Keratinocyte (primary cell): ENCODE data around the gene GOLGA8J.
"Not testable (repeated sequence)": the region's sequence is repeated elsewhere in the genome, so short reads cannot be mapped to it uniquely, and the experiment has no call there.

Experiments
- EZH2 ChIP-seq: IDR thresholded peaks from one replicate; pipeline ENCODE4 v1.6.1; 2012; ENCODE audit warnings: inconsistent platforms, mild to moderate bottlenecking, low read length, moderate library complexity
- TF ChIP-seq, protein P1 (sequence below), 3 experiments: IDR thresholded peaks in 1 of 3; conservative IDR thresholded peaks in 1 of 3; optimal IDR thresholded peaks in 1 of 3; 2 replicates in 2 of 3; 3 replicates in 1 of 3; pipeline versions ENCODE3 to v1.5.1; 2011; ENCODE audit warnings: low read length in 3 of 3, mild to moderate bottlenecking in 3 of 3, moderate library complexity in 2 of 3, control low read depth in 1 of 3, inconsistent platforms in 1 of 3; ENCODE audit not compliant: insufficient read depth in 2 of 3; ENCODE audit errors: extremely low read depth in 1 of 3

DNA sequence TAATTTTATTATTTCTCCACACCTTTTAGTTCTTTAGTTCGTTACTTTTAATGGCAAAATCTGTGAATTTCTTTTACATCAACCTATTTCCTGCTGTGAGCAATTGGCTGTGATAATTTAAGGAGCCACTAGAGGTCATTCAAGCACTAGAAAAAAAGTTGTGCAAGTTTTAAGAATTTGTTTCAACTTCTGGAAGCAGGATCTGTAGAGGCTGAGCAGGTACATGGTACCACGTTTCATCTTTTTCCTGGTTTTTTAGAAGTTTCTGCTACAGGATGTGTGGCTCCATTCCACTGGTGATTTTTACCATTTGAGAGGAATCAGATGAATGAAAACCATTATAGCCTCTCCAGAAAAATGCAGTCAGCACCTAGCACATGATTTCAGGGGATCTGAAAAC, 47.3 kb downstream of the GOLGA8J start:
- TF ChIP-seq, protein P1, sequence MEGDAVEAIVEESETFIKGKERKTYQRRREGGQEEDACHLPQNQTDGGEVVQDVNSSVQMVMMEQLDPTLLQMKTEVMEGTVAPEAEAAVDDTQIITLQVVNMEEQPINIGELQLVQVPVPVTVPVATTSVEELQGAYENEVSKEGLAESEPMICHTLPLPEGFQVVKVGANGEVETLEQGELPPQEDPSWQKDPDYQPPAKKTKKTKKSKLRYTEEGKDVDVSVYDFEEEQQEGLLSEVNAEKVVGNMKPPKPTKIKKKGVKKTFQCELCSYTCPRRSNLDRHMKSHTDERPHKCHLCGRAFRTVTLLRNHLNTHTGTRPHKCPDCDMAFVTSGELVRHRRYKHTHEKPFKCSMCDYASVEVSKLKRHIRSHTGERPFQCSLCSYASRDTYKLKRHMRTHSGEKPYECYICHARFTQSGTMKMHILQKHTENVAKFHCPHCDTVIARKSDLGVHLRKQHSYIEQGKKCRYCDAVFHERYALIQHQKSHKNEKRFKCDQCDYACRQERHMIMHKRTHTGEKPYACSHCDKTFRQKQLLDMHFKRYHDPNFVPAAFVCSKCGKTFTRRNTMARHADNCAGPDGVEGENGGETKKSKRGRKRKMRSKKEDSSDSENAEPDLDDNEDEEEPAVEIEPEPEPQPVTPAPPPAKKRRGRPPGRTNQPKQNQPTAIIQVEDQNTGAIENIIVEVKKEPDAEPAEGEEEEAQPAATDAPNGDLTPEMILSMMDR (optimal IDR thresholded peaks at IDR 0.05 in 1 of 3, IDR thresholded peaks at IDR 0.05 in 1 of 3, conservative IDR thresholded peaks at IDR 0.05 in 1 of 3; ENCODE audit: extremely low read depth in 1 of 3, insufficient read depth in 2 of 3, low read length in 3 of 3) = not testable (repeated sequence)
- not testable (repeated sequence) for TF ChIP-seq EZH2
